ENCODE measurements around the gene ALDH7A1. TPM values are rescaled to one million over a fixed set of nuclear protein-coding genes. Genes with fewer than 3 reads are reported as not detected.

ALDH7A1 gene
- total and polyA plus RNA-seq, 10 of the 15 experiments (the other 5 are each of a cell fraction or from before 2014, with no cell fraction given): 0.18 to 1.0 (median 0.41) TPM; not detected in 1

DNA sequence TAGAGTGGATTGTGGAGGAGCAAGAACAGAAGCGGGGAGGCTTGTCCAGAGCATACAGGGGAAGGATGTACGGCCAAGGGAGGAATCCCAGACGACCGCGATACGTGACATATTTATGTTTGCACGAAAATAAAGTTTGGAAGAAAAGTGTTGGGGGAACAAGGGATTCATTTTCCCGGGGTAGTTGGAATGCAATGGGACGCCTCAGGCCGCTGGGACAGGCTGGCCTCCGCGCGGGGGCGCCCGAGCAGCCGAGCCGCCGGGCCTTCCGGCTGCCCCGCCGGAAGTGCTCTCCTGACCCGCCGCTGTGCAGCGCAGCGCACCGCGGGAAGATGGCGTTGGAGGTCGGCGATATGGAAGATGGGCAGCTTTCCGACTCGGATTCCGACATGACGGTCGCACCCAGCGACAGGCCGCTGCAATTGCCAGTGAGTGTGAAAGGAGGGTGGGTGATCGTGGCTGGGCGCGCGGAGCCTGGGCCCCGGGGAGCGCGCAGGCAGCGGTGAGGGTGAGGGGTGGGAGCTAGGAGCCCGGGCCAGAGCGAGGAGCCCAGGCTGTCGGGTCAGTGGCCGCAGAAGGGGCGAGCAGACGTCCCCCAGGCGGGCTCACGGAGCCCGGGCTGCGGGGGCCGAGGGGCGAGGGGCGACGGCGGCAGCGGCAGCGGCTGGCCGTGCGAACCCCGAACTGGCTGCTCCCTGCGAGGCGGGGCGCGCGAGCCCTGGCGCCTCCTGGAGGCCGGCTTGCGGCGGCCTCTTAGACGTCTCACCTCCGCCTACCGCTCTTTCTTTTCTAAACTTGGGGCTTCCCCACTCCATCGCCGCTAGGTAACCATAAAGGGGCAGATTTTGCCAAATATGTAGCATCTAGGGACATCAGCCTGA is 5.9 kb upstream of the ALDH7A1 start, which contains the start of gene PHAX (continued):
- TF ChIP-seq PRDM15 (CRISPR knock-in tag; IDR thresholded peaks at IDR 0.05) (no peak), CREM (IDR thresholded peaks at IDR 0.05; ENCODE audit: low read depth) (no peak), BHLHE40 (IDR thresholded peaks at IDR 0.05; ENCODE audit: borderline replicate concordance in 1 of 2, low read depth in 2 of 2, low read length in 1 of 2) (peak; percentile 9 to 40; a peak in 2 of 4 replicates), JUND (IDR thresholded peaks at IDR 0.05; ENCODE audit: low read depth, low read length) (no peak), MYB (IDR thresholded peaks at IDR 0.05; ENCODE audit: borderline replicate concordance, low read depth, low read length) (no peak), WRNIP1 (IDR thresholded peaks at IDR 0.05; ENCODE audit: borderline replicate concordance, low read depth, low read length) (no peak), POLR2A (IDR thresholded peaks at IDR 0.05; ENCODE audit: low read depth, low read length) (peak; percentile 94), ZBED1 (IDR thresholded peaks at IDR 0.05; ENCODE audit: borderline replicate concordance) (peak; percentile 85), NR2C1 (IDR thresholded peaks at IDR 0.05) (peak; percentile 96), ZNF687 (IDR thresholded peaks at IDR 0.05) (peak; percentile 37; the same call in 1 of the 2 replicates), ZNF24 (IDR thresholded peaks at IDR 0.05) (0 out of 2 replicates have a peak, but pooled peaks have one; percentile 54), EZH2 (IDR thresholded peaks at IDR 0.05; ENCODE audit: borderline replicate concordance, control insufficient read depth, low read depth, low read length) (no peak), TBL1XR1 (IDR thresholded peaks at IDR 0.05; ENCODE audit: low read depth, low read length) (no peak), HDGF (IDR thresholded peaks at IDR 0.05) (no peak)
- TF ChIP-seq, protein P1, sequence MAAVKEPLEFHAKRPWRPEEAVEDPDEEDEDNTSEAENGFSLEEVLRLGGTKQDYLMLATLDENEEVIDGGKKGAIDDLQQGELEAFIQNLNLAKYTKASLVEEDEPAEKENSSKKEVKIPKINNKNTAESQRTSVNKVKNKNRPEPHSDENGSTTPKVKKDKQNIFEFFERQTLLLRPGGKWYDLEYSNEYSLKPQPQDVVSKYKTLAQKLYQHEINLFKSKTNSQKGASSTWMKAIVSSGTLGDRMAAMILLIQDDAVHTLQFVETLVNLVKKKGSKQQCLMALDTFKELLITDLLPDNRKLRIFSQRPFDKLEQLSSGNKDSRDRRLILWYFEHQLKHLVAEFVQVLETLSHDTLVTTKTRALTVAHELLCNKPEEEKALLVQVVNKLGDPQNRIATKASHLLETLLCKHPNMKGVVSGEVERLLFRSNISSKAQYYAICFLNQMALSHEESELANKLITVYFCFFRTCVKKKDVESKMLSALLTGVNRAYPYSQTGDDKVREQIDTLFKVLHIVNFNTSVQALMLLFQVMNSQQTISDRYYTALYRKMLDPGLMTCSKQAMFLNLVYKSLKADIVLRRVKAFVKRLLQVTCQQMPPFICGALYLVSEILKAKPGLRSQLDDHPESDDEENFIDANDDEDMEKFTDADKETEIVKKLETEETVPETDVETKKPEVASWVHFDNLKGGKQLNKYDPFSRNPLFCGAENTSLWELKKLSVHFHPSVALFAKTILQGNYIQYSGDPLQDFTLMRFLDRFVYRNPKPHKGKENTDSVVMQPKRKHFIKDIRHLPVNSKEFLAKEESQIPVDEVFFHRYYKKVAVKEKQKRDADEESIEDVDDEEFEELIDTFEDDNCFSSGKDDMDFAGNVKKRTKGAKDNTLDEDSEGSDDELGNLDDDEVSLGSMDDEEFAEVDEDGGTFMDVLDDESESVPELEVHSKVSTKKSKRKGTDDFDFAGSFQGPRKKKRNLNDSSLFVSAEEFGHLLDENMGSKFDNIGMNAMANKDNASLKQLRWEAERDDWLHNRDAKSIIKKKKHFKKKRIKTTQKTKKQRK (IDR thresholded peaks at IDR 0.05; ENCODE audit: low read depth, low read length): no peak
